CD14-positive monocyte (primary cell): ENCODE data around the gene HSD17B3. TPM values are rescaled to one million over a fixed set of nuclear protein-coding genes. Genes with fewer than 3 reads are reported as not detected.
"Not testable (repeated sequence)": the region's sequence is repeated elsewhere in the genome, so short reads cannot be mapped to it uniquely, and the experiment has no call there.

Experiments used
- DNase-seq, 3 donors: peaks; one replicate each; pipeline ENCODE4 v3.0.0-alpha.2; 2011 to 2022
- H2AFZ ChIP-seq: 2 replicates; pipeline ENCODE4 v1.6.0; 2012; ENCODE audit warnings: mild to moderate bottlenecking, low read depth, low read length, inconsistent platforms; ENCODE audit not compliant: insufficient read depth, poor library complexity, severe bottlenecking
- H3K27ac ChIP-seq, 2 donors: 1 replicate in 1 of 2; 2 replicates in 1 of 2; pipeline ENCODE4 v1.5.1; 2012 to 2013; ENCODE audit warnings: low read length in 2 of 2, control low read depth in 1 of 2, inconsistent platforms in 1 of 2, low read depth in 1 of 2, mild to moderate bottlenecking in 1 of 2
- H3K27me3 ChIP-seq, 2 donors: one replicate each; pipeline versions ENCODE4 v1.6.0 to v1.6.1; 2011 to 2013; ENCODE audit warnings: low read length in 2 of 2; ENCODE audit not compliant: control insufficient read depth in 2 of 2, insufficient read depth in 2 of 2
- H3K36me3 ChIP-seq, 2 donors: replicated peaks in 1 of 2; 1 replicate in 1 of 2; 2 replicates in 1 of 2; pipeline versions ENCODE4 v1.5.1 to v1.6.1; 2012 to 2013; ENCODE audit warnings: low read length in 2 of 2, control low read depth in 1 of 2, inconsistent platforms in 1 of 2, mild to moderate bottlenecking in 1 of 2; ENCODE audit not compliant: insufficient read depth in 2 of 2, control insufficient read depth in 1 of 2
- H3K4me1 ChIP-seq, 2 donors: 1 replicate in 1 of 2; 2 replicates in 1 of 2; pipeline versions ENCODE4 v1.5.1 to v1.6.1; 2012 to 2013; ENCODE audit warnings: low read length in 2 of 2, control low read depth in 1 of 2, inconsistent platforms in 1 of 2, mild to moderate bottlenecking in 1 of 2, moderate library complexity in 1 of 2; ENCODE audit not compliant: insufficient read depth in 2 of 2, control insufficient read depth in 1 of 2
- H3K4me2 ChIP-seq: replicated peaks from 2 replicates; pipeline ENCODE3; 2012; ENCODE audit warnings: low read length, moderate library complexity, mild to moderate bottlenecking; ENCODE audit not compliant: poor library complexity, severe bottlenecking; ENCODE audit errors: extremely low read depth
- H3K4me3 ChIP-seq, 3 experiments: fragments of 200-600 bp in 1 of 3; sonication (generic) in 1 of 3; replicated peaks in 1 of 3; 1 replicate in 2 of 3; 2 replicates in 1 of 3; pipeline ENCODE4 v1.5.1; 2011 to 2013; ENCODE audit warnings: low read length in 3 of 3, mild to moderate bottlenecking in 3 of 3, control low read depth in 2 of 3, low read depth in 2 of 3, inconsistent platforms in 1 of 3, moderate library complexity in 1 of 3
- H3K79me2 ChIP-seq: 2 replicates; pipeline ENCODE4 v1.6.0; 2012; ENCODE audit warnings: mild to moderate bottlenecking, control low read depth, inconsistent platforms, low read length, moderate library complexity; ENCODE audit not compliant: insufficient read depth
- H3K9ac ChIP-seq: 2 replicates; pipeline ENCODE4 v1.6.0; 2017; ENCODE audit warnings: low read length, mild to moderate bottlenecking; ENCODE audit not compliant: insufficient read depth, poor library complexity, severe bottlenecking
- H3K9me3 ChIP-seq, 2 donors: replicated peaks in 1 of 2; 1 replicate in 1 of 2; 2 replicates in 1 of 2; pipeline versions ENCODE4 v1.5.1 to v1.6.1; 2012 to 2013; ENCODE audit warnings: low read length in 2 of 2, control low read depth in 1 of 2; ENCODE audit not compliant: control insufficient read depth in 1 of 2, insufficient read depth in 1 of 2
- H4K20me1 ChIP-seq: 2 replicates; pipeline ENCODE4 v1.6.0; 2012; ENCODE audit warnings: mild to moderate bottlenecking, low read length, control low read depth, moderate library complexity; ENCODE audit not compliant: insufficient read depth
- H3K27ac Mint-ChIP-seq, 7 donors: one replicate each; pipeline ENCODE4 v1.8.0; 2020; ENCODE audit warnings: mild to moderate bottlenecking in 7 of 7, mixed read lengths in 7 of 7, moderate library complexity in 6 of 7, inconsistent platforms in 2 of 7
- H3K27me3 Mint-ChIP-seq, 3 donors: one replicate each; pipeline ENCODE4 v1.8.0; 2021 to 2022; ENCODE audit warnings: low read depth in 3 of 3, mild to moderate bottlenecking in 3 of 3, mixed read lengths in 3 of 3, moderate library complexity in 3 of 3, inconsistent platforms in 1 of 3
- H3K36me3 Mint-ChIP-seq, 2 donors: one replicate each; pipeline ENCODE4 v1.8.0; 2020; ENCODE audit warnings: mixed read lengths in 2 of 2, inconsistent platforms in 1 of 2, mild to moderate bottlenecking in 1 of 2
- H3K4me1 Mint-ChIP-seq: one replicate; pipeline ENCODE4 v1.8.0; 2020; ENCODE audit warnings: mild to moderate bottlenecking, mixed read lengths
- H3K4me3 Mint-ChIP-seq, 2 donors: one replicate each; pipeline ENCODE4 v1.8.0; 2020; ENCODE audit warnings: mild to moderate bottlenecking in 2 of 2, mixed read lengths in 2 of 2, moderate library complexity in 1 of 2
- H3K9me3 Mint-ChIP-seq, 7 donors: one replicate each; pipeline ENCODE4 v1.8.0; 2020 to 2022; ENCODE audit warnings: mixed read lengths in 7 of 7, mild to moderate bottlenecking in 6 of 7, moderate library complexity in 6 of 7, inconsistent platforms in 2 of 7
- CTCF ChIP-seq: fragments of 200-600 bp; IDR thresholded peaks from one replicate; pipeline ENCODE4 v1.8.0; 2022; ENCODE audit warnings: antibody characterized with exemption, mild to moderate bottlenecking
- WGBS: methylation state at CpG from one replicate; pipeline ENCODE4 v1.1.5; 2013; ENCODE audit warnings: missing lambda C conversion rate; ENCODE audit not compliant: insufficient coverage; 5-methylcytosine and 5-hydroxymethylcytosine counted together
- intact Hi-C, 2 donors: fragments of 100-400 bp; cut with micrococcal nuclease; formaldehyde crosslinking; loops; one replicate each; pipeline versions ENCODE4 v1.15.0 to v1.15.1; 2023
- polyA plus RNA-seq, 3 donors: library from polyadenylated mRNA; depleted of rRNA in 1 of 3; unstranded in 2 of 3; stranded (reverse) in 1 of 3; fragments of 300-500 nt in 2 of 3; fragments of >200 nt in 1 of 3; fragmentation: Illumina TruSeq in 2 of 3; gene quantifications; 1 replicate in 2 of 3; 2 replicates in 1 of 3; pipeline ENCODE4 v1.2.3, GENCODE V29; 2012 to 2021

Gene HSD17B3
- polyA plus RNA-seq, 3 donors = 0.09 TPM; not detected in 2

- H3K4me2 ChIP-seq = no peak overlapping the region
- no peaks in the 10 kb centered on the region for H3K27me3 ChIP-seq
- Mint-ChIP-seq H3K9me3 (peaks cover 30 to 51% (median 34%) of the 10 kb centered on the region in 7 donors), H3K27me3 (peaks cover 10 to 15% (median 13%) of the 10 kb centered on the region in 3 donors), H3K36me3 (no peaks in the 10 kb centered on the region), H3K27ac (no peak overlapping the region), H3K4me3 (no peak overlapping the region), H3K4me1 (no peaks in the 10 kb centered on the region)
- H2AFZ ChIP-seq = no peak overlapping the region
- TF ChIP-seq CTCF = no peak
- H3K36me3 ChIP-seq = no peaks in the 10 kb centered on the region
- no peaks in the 10 kb centered on the region for H3K4me1 ChIP-seq
- peaks cover 19 to 31% of the 10 kb centered on the region in 2 donors for H3K9me3 ChIP-seq
- intact Hi-C loops = no loop called here
- no peak overlapping the region for H3K4me3 ChIP-seq
- no peak for DNase-seq
- no peak overlapping the region for H3K9ac ChIP-seq
- H3K79me2 ChIP-seq = no peaks in the 10 kb centered on the region
- WGBS = 92% methylated on average over 2 of the region's 2 CpGs
- H3K27ac ChIP-seq = no peak overlapping the region
- no peaks in the 10 kb centered on the region for H4K20me1 ChIP-seq
Observed at GRCh38 chr9:96189995-96190394, 112.0 kb downstream of the HSD17B3 start.

- H3K9me3 Mint-ChIP-seq = peaks cover 30 to 54% (median 34%) of the 10 kb centered on the region in 7 donors
- H3K27me3 Mint-ChIP-seq = peaks cover 8 to 15% (median 13%) of the 10 kb centered on the region in 3 donors
- H2AFZ ChIP-seq, H3K27me3 ChIP-seq, H3K4me3 ChIP-seq, DNase-seq, H3K4me2 ChIP-seq, H3K36me3 ChIP-seq, H3K79me2 ChIP-seq, H3K4me1 Mint-ChIP-seq, H3K4me1 ChIP-seq, H3K36me3 Mint-ChIP-seq, H3K27ac ChIP-seq, H3K27ac Mint-ChIP-seq, intact Hi-C loops, H4K20me1 ChIP-seq, H3K4me3 Mint-ChIP-seq, H3K9ac ChIP-seq: not testable (repeated sequence)
- WGBS = no CpG with 5 or more reads among the region's 2 CpGs
- H3K9me3 ChIP-seq = peaks cover 21 to 34% of the 10 kb centered on the region in 2 donors
Observed at GRCh38 chr9:96189581-96189980, 112.4 kb downstream of the HSD17B3 start.
